ENCODE data around the gene ARF3. TPM values are rescaled to one million over a fixed set of nuclear protein-coding genes. Genes with fewer than 3 reads are reported as not detected.

Gene ARF3
- total RNA-seq, 2 experiments from 2014 or later, result 89.6 to 114 TPM

- peak overlapping the region; percentile 73 for H3K4me3 Mint-ChIP-seq
- H3K36me3 Mint-ChIP-seq (ENCODE audit: low read depth), result no peaks in the 10 kb centered on the region
- ChIA-PET CTCF (interaction anchor here (1.0 to 10.1 kb wide), 10 partner anchors 9 to 96 kb away, joined by 3 to 110 read pairs (median 10); partner anchors contain the start of genes ARF3, DDN and WNT10B), POLR2A (interaction anchor here (0.5 to 1.0 kb wide), 2 partner anchors 16 to 273 kb away, joined by 3 to 5 read pairs; no protein-coding TSS in a partner anchor)
- H3K27me3 Mint-ChIP-seq, result peaks cover 89% of the 10 kb centered on the region
- peak overlapping the region; percentile 75 for H3K27ac Mint-ChIP-seq
- H3K9me3 Mint-ChIP-seq, result no peaks in the 10 kb centered on the region
- H3K4me1 Mint-ChIP-seq, result peaks cover 52% of the 10 kb centered on the region
- DNase-seq, result peak; percentile 44
Measured at GRCh38 chr12:48979602-48980388, 22.5 kb upstream of the ARF3 start.

DNA sequence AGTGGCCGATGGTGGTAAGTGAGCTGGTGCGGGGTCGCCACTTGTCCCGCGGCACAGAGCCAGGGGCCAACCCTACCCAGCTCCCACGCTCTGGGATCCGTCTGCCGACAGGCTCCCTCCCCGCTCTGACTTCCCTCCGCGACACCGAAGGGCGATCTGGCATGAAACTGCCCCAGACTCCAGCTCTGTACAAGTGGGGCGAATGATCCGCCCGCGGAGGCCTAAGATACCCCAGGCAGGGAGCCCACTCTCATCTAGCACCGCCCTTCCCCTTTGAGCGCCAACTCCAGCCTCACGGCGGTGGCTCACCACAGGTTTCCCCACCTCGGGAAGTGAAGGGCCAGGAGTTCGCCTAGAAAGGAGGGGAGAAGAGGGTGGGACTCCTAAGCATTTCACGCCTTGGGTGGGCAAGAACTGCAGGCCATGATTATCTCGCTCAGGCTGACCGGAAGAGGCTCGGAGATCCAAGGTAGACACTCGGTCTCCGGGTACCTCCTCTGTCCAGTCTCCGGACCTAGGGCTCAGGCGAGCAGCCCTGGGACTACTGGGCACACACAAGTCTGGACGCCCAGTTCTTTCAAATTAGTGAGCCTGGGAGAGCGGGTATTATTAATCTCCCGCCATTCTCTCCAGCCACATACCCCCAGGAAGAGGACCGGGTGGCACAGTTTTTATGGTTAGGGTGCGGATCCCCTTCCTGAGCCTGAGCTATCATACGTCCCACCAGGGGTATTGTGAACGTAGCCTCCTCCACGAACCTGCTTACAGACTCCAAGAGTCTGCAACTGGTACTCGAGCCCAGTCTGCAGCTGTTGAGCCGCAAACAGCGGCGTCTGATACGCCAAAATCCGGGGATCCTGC lies 21.7 kb upstream of the ARF3 start:
- peaks cover 89% of the 10 kb centered on the region for H3K27me3 Mint-ChIP-seq
- POLR2A ChIA-PET, result interaction anchor here (1.0 kb wide), 1 partner anchor 17 kb away, joined by 3 read pairs; no protein-coding TSS in a partner anchor

DNA sequence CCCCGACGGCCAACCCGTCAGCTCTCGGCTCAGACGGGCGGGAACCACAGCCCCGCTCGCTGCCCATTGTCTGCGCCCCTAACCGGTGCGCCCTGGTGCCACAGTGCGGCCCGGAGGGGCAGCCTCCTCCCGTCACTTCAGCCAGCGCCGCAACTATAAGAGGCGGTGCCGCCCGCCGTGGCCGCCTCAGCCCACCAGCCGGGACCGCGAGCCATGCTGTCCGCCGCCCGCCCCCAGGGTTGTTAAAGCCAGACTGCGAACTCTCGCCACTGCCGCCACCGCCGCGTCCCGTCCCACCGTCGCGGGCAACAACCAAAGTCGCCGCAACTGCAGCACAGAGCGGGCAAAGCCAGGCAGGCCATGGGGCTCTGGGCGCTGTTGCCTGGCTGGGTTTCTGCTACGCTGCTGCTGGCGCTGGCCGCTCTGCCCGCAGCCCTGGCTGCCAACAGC lies 21.0 kb upstream of the ARF3 start, which contains the start of gene WNT1:
TSS of gene WNT1 (plus strand) at position 32 of the 450 bp plus-strand sequence. CDS start at position 361, 329 bp downstream.
- ChIA-PET CTCF (interaction anchor here (0.5 to 10.1 kb wide), 22 partner anchors 8 to 322 kb away, joined by 3 to 110 read pairs (median 6); partner anchors contain the start of genes ARF3, DDN, DDX23 and RHEBL1), POLR2A (no interaction called here)
- peaks cover 51% of the 10 kb centered on the region for H3K4me1 Mint-ChIP-seq
- peak within 1 kb of the TSS; percentile 75 for H3K27ac Mint-ChIP-seq
- no peaks in the 10 kb centered on the region for H3K36me3 Mint-ChIP-seq (ENCODE audit: low read depth)
- peak within 1 kb of the TSS; percentile 73 for H3K4me3 Mint-ChIP-seq
- no peaks in the 10 kb centered on the region for H3K9me3 Mint-ChIP-seq
- no peak for DNase-seq
- peaks cover 89% of the 10 kb centered on the region for H3K27me3 Mint-ChIP-seq

More for the DNA sequence above, 21.7 kb upstream of the ARF3 start:
- Mint-ChIP-seq H3K9me3 (no peaks in the 10 kb centered on the region), H3K4me1 (peaks cover 52% of the 10 kb centered on the region), H3K27ac (peak overlapping the region; percentile 75), H3K4me3 (peak overlapping the region; percentile 73), H3K36me3 (ENCODE audit: low read depth) (no peaks in the 10 kb centered on the region)
- DNase-seq, result no peak
- CTCF ChIA-PET, result interaction anchor here (0.5 to 10.1 kb wide), 18 partner anchors 9 to 322 kb away, joined by 3 to 110 read pairs (median 6); partner anchors contain the start of genes ARF3, DDN, DDX23 and WNT10B

GRCh38 chr12:48977290-48978281 lies 20.3 kb upstream of the ARF3 start:
- CTCF ChIA-PET, result interaction anchor here (0.6 to 10.1 kb wide), 25 partner anchors 8 to 125 kb away, joined by 3 to 110 read pairs (median 5); partner anchors contain the start of genes ARF3, DDN, DDX23 and RHEBL1
- Mint-ChIP-seq H3K27ac (no peak overlapping the region), H3K9me3 (no peaks in the 10 kb centered on the region), H3K36me3 (ENCODE audit: low read depth) (no peaks in the 10 kb centered on the region), H3K4me1 (peaks cover 52% of the 10 kb centered on the region), H3K4me3 (peak overlapping the region; percentile 22), H3K27me3 (peaks cover 92% of the 10 kb centered on the region)
- DNase-seq, result peak; percentile 74
- POLR2A ChIA-PET, result no interaction called here

GRCh38 chr12:48973941-48974673 lies 16.8 kb upstream of the ARF3 start:
- H3K4me3 Mint-ChIP-seq, result no peak overlapping the region
- no peaks in the 10 kb centered on the region for H3K9me3 Mint-ChIP-seq
- no peak overlapping the region for H3K27ac Mint-ChIP-seq
- POLR2A ChIA-PET, result no interaction called here
- no peaks in the 10 kb centered on the region for H3K36me3 Mint-ChIP-seq (ENCODE audit: low read depth)
- peaks cover 91% of the 10 kb centered on the region for H3K27me3 Mint-ChIP-seq
- peak; percentile 47 for DNase-seq
- peaks cover 33% of the 10 kb centered on the region for H3K4me1 Mint-ChIP-seq
- CTCF ChIA-PET, result interaction anchor here (1.0 to 1.4 kb wide), 7 partner anchors 9 to 159 kb away, joined by 3 to 4 read pairs (median 4); partner anchors contain the start of gene ARF3

DNA sequence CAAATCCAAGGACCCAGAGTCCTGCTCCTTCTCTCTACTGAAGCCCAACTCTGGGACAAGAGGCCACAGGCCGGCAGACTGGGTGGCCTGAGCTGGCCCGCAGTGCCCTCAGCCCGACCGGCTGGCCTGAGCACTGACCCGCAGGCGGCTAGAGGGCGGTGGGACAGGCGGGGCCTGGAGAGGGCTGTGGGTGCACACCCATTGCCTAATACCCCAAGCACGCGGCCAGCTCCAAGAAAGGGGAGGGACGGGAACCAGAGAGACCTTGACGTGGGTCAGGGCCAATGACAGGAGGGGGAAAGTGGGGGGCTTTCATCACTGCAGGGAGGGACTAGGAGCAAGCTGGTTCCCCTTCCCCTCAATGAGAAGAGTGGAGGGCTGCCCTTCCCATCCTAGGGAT lies 16.2 kb upstream of the ARF3 start:
- DNase-seq, result no peak
- POLR2A ChIA-PET, result no interaction called here

GRCh38 chr12:48972952-48973483 lies 15.7 kb upstream of the ARF3 start:
- Mint-ChIP-seq H3K9me3 (no peaks in the 10 kb centered on the region), H3K4me1 (peaks cover 25% of the 10 kb centered on the region), H3K27ac (no peak overlapping the region), H3K27me3 (peaks cover 92% of the 10 kb centered on the region), H3K36me3 (ENCODE audit: low read depth) (no peaks in the 10 kb centered on the region), H3K4me3 (no peak overlapping the region)
- ChIA-PET CTCF (interaction anchor here (1.0 to 11.7 kb wide), 7 partner anchors 8 to 158 kb away, joined by 3 to 84 read pairs (median 4); partner anchors contain the start of gene WNT1), POLR2A (no interaction called here)
- no peak for DNase-seq

More for the DNA sequence above, 16.2 kb upstream of the ARF3 start:
- H3K4me1 Mint-ChIP-seq, result peaks cover 27% of the 10 kb centered on the region
- H3K27ac Mint-ChIP-seq, result no peak overlapping the region
- CTCF ChIA-PET, result interaction anchor here (1.0 to 1.5 kb wide), 7 partner anchors 8 to 158 kb away, joined by 3 to 7 read pairs (median 4); partner anchors contain the start of gene ARF3
- no peaks in the 10 kb centered on the region for H3K36me3 Mint-ChIP-seq (ENCODE audit: low read depth)
- H3K9me3 Mint-ChIP-seq, result no peaks in the 10 kb centered on the region
- H3K4me3 Mint-ChIP-seq, result no peak overlapping the region
- H3K27me3 Mint-ChIP-seq, result peaks cover 90% of the 10 kb centered on the region

- peak overlapping the region; percentile 40 for H3K4me3 Mint-ChIP-seq
- ChIA-PET CTCF (interaction anchor here (1.2 to 11.7 kb wide), 5 partner anchors 8 to 119 kb away, joined by 4 to 84 read pairs (median 6); partner anchors contain the start of gene WNT1), POLR2A (no interaction called here)
- no peak for DNase-seq
- H3K36me3 Mint-ChIP-seq (ENCODE audit: low read depth), result no peaks in the 10 kb centered on the region
- H3K4me1 Mint-ChIP-seq, result peaks cover 19% of the 10 kb centered on the region
- H3K9me3 Mint-ChIP-seq, result no peaks in the 10 kb centered on the region
- H3K27me3 Mint-ChIP-seq, result peaks cover 87% of the 10 kb centered on the region
- H3K27ac Mint-ChIP-seq, result no peak overlapping the region
Measured at GRCh38 chr12:48972213-48972951, 15.1 kb upstream of the ARF3 start.

GRCh38 chr12:48970702-48971334 lies 13.5 kb upstream of the ARF3 start:
- H3K36me3 Mint-ChIP-seq (ENCODE audit: low read depth), result no peaks in the 10 kb centered on the region
- H3K4me3 Mint-ChIP-seq, result peak overlapping the region; percentile 22
- peaks cover 16% of the 10 kb centered on the region for H3K4me1 Mint-ChIP-seq
- DNase-seq, result no peak
- CTCF ChIA-PET, result interaction anchor here (1.0 to 11.7 kb wide), 6 partner anchors 10 to 156 kb away, joined by 3 to 84 read pairs (median 4); partner anchors contain the start of gene WNT1
- H3K9me3 Mint-ChIP-seq, result no peaks in the 10 kb centered on the region
- POLR2A ChIA-PET, result no interaction called here
- H3K27me3 Mint-ChIP-seq, result peaks cover 76% of the 10 kb centered on the region
- no peak overlapping the region for H3K27ac Mint-ChIP-seq
